ENCODE measurements around the gene SMYD1. TPM values are rescaled to one million over a fixed set of nuclear protein-coding genes. Genes with fewer than 3 reads are reported as not detected.
A peak's percentile ranks its signal among the peaks of the same experiment; 100 is the strongest.

SMYD1 gene
- total RNA-seq, 1 donor from 2014 or later = not detected

DNA sequence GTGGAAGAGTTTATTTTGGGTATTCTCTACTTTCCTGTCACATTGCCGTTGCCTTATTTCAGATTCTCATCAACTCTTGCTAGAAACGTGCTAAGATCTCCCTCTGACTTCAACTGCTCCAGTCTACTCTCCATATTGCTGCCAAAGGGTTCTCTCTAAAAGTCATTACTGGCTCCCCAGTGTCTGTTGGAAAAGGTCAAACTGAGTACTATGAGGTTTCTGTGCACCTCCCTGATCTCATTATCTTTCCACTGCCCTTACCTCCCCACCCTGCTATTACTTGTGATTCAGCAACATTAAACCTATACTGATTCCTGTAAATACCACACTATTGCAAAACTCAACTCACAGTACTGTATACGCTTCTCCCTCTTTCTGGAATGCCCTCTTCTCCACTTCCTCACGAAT lies 10.2 kb upstream of the SMYD1 start:
- Histone ChIP-seq H3K9ac (no peak overlapping the region), H4K20me1 (ENCODE audit: low read depth) (peaks cover 5% of the 10 kb centered on the region), H3K27me3 (no peaks in the 10 kb centered on the region), H3K79me2 (ENCODE audit: low read depth) (peaks cover 29% of the 10 kb centered on the region), H3K36me3 (peaks cover 4% of the 10 kb centered on the region), H3F3A (ENCODE audit: low read depth) (peaks cover 8% of the 10 kb centered on the region), H3K4me3 (no peak overlapping the region), H3K9me3 (ENCODE audit: low read depth) (no peaks in the 10 kb centered on the region), H3K4me1 (peaks cover 26% of the 10 kb centered on the region), H2AFZ (replicated peaks) (no peak overlapping the region), H3K4me2 (no peak overlapping the region), H3K27ac (no peak overlapping the region)
- Mint-ChIP-seq H3K4me3 (no peak overlapping the region), H3K4me1 (peaks cover 27% of the 10 kb centered on the region), H3K36me3 (peaks cover 5% of the 10 kb centered on the region), H3K27me3 (ENCODE audit: insufficient read depth, low read depth) (no peaks in the 10 kb centered on the region), H3K9me3 (no peaks in the 10 kb centered on the region), H3K27ac (no peak overlapping the region)
- TF ChIP-seq EZH2 (IDR thresholded peaks at IDR 0.05) = no peak
- TF ChIP-seq EZH2phosphoT487 (IDR thresholded peaks at IDR 0.05) = no peak
- TF ChIP-seq, protein P1, sequence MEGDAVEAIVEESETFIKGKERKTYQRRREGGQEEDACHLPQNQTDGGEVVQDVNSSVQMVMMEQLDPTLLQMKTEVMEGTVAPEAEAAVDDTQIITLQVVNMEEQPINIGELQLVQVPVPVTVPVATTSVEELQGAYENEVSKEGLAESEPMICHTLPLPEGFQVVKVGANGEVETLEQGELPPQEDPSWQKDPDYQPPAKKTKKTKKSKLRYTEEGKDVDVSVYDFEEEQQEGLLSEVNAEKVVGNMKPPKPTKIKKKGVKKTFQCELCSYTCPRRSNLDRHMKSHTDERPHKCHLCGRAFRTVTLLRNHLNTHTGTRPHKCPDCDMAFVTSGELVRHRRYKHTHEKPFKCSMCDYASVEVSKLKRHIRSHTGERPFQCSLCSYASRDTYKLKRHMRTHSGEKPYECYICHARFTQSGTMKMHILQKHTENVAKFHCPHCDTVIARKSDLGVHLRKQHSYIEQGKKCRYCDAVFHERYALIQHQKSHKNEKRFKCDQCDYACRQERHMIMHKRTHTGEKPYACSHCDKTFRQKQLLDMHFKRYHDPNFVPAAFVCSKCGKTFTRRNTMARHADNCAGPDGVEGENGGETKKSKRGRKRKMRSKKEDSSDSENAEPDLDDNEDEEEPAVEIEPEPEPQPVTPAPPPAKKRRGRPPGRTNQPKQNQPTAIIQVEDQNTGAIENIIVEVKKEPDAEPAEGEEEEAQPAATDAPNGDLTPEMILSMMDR (IDR thresholded peaks at IDR 0.05) = no peak
- DNase-seq (ENCODE audit: low spot score) = no peak

DNA sequence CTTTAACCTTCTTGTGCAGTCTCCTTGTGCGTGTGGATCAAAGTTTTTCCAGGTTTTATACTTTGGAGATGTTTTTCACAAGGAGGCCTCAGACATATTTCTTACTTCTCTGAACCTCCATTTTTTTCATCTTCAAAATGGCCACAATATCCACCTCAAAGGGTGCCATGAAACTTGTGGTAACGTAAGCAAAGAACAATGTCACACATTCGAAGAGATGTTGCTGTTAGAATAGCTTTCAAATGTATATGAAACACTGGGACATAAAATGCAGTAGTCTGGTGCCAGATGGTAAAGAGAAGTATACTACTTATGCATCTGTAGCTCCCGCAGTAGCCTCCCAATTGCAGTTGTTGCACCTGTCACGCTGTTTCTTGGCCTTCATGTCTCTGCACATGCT lies 9.4 kb upstream of the SMYD1 start:
- DNase-seq (ENCODE audit: low spot score) = no peak
- Mint-ChIP-seq H3K4me1 (peaks cover 25% of the 10 kb centered on the region), H3K27ac (no peak overlapping the region), H3K36me3 (peaks cover 4% of the 10 kb centered on the region), H3K27me3 (ENCODE audit: insufficient read depth, low read depth) (no peaks in the 10 kb centered on the region), H3K9me3 (no peaks in the 10 kb centered on the region), H3K4me3 (no peak overlapping the region)
- Histone ChIP-seq H3K9me3 (ENCODE audit: low read depth) (no peaks in the 10 kb centered on the region), H3K9ac (no peak overlapping the region), H3K4me3 (no peak overlapping the region), H3K27me3 (no peaks in the 10 kb centered on the region), H4K20me1 (ENCODE audit: low read depth) (peaks cover 5% of the 10 kb centered on the region), H3K36me3 (peaks cover 4% of the 10 kb centered on the region), H3F3A (ENCODE audit: low read depth) (peaks cover 8% of the 10 kb centered on the region), H3K4me2 (no peak overlapping the region), H3K4me1 (peaks cover 24% of the 10 kb centered on the region), H3K79me2 (ENCODE audit: low read depth) (peaks cover 22% of the 10 kb centered on the region), H2AFZ (replicated peaks) (no peak overlapping the region), H3K27ac (no peak overlapping the region)
- TF ChIP-seq EZH2phosphoT487 (IDR thresholded peaks at IDR 0.05) = no peak
- no peak for TF ChIP-seq EZH2 (IDR thresholded peaks at IDR 0.05)

DNA sequence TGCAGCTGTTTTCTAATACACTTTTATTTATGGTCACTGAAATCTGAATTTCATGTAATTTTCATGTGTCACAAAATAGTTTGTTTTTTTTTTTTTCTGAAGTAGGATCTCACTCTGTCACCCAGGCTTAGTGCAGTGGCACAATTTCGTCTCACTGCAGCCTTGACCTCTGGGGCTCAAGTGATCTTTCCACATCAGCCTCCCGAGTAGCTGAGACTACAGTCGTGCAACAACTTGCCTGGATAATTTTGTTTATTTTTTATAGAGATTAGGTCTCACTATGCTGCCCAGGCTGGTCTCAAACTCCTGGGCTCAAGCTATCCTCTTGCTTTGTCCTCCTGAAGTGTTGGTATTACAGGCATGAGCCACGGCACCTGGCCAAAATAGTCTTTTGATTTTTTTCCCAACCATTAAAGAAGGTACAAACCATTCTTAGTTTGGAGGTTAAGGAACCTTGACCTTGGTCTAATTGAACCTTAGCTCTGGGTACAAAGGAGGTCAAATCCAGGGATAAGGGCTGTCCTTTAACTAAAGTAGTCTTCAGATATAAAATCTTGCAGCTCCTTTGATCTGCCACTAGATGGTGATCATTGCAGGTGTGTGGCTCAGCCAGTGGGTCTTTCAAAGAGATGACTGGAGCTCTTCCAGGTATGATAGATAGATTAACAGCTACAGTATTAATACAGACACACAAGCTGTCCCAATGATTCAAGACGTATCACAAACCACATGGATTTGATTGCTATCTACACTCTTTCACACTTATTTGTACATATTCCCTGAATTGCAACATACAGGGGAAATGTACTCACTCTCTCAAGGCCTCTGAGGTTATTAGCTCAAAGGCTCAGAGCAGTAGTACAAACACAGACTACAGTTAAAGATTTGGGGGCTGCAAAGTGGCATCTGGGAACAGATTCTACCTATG lies 7.4 kb upstream of the SMYD1 start:
- H4K20me1 ChIP-seq (ENCODE audit: low read depth) = no peaks in the 10 kb centered on the region
- H3F3A ChIP-seq (ENCODE audit: low read depth) = peaks cover 8% of the 10 kb centered on the region
- TF ChIP-seq EZH2phosphoT487 (IDR thresholded peaks at IDR 0.05) = no peak
- TF ChIP-seq, protein P1 (IDR thresholded peaks at IDR 0.05) = peak; percentile 83
- no peak overlapping the region for H3K4me2 ChIP-seq
- peaks cover 1% of the 10 kb centered on the region for H3K79me2 ChIP-seq (ENCODE audit: low read depth)
- no peak overlapping the region for H3K27ac Mint-ChIP-seq
- H3K9me3 Mint-ChIP-seq = no peaks in the 10 kb centered on the region
- H3K27me3 Mint-ChIP-seq (ENCODE audit: insufficient read depth, low read depth) = no peaks in the 10 kb centered on the region
- H3K27me3 ChIP-seq = no peaks in the 10 kb centered on the region
- no peak overlapping the region for H3K4me3 ChIP-seq
- peak overlapping the region; percentile 58 for H2AFZ ChIP-seq (replicated peaks)
- no peak overlapping the region for H3K9ac ChIP-seq
- no peak overlapping the region for H3K4me3 Mint-ChIP-seq
- H3K27ac ChIP-seq = no peak overlapping the region
- H3K9me3 ChIP-seq (ENCODE audit: low read depth) = no peaks in the 10 kb centered on the region
- H3K36me3 Mint-ChIP-seq = no peaks in the 10 kb centered on the region
- H3K36me3 ChIP-seq = no peaks in the 10 kb centered on the region
- DNase-seq (ENCODE audit: low spot score) = peak; percentile 56
- peaks cover 11% of the 10 kb centered on the region for H3K4me1 ChIP-seq
- peaks cover 7% of the 10 kb centered on the region for H3K4me1 Mint-ChIP-seq

DNA sequence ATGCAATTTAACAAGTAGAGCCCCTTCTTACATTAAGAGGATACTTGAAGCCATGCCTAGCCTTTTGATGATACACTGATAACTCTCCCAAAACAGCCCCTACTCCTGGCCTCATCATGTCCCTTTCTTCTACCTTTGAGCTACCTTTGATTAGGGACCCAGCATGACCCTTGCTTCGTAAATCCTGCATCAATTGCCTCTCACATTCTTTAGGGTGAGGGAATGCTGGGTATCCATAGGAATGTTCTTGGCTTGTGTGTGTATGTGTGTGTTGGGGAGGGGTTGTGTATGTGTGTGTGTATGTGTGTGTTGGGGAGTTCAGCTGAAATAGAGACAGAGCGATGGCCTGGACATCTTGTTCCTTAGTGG lies 6.7 kb upstream of the SMYD1 start:
- TF ChIP-seq, protein P1 (IDR thresholded peaks at IDR 0.05) = no peak
- TF ChIP-seq EZH2phosphoT487 (IDR thresholded peaks at IDR 0.05) = no peak
- TF ChIP-seq EZH2 (IDR thresholded peaks at IDR 0.05) = no peak
- no peaks in the 10 kb centered on the region for H3K9me3 Mint-ChIP-seq
- DNase-seq (ENCODE audit: low spot score) = no peak
- peaks cover 5% of the 10 kb centered on the region for H3K4me1 Mint-ChIP-seq
- H3K9me3 ChIP-seq (ENCODE audit: low read depth) = no peaks in the 10 kb centered on the region
- no peaks in the 10 kb centered on the region for H3K36me3 ChIP-seq
- H3K27ac ChIP-seq = no peak overlapping the region
- H3K4me3 ChIP-seq = no peak overlapping the region
- H3F3A ChIP-seq (ENCODE audit: low read depth) = peaks cover 8% of the 10 kb centered on the region
- H3K9ac ChIP-seq = no peak overlapping the region
- H3K27me3 ChIP-seq = no peaks in the 10 kb centered on the region
- no peaks in the 10 kb centered on the region for H3K79me2 ChIP-seq (ENCODE audit: low read depth)
- peaks cover 2% of the 10 kb centered on the region for H3K27me3 Mint-ChIP-seq (ENCODE audit: insufficient read depth, low read depth)
- no peak overlapping the region for H3K4me3 Mint-ChIP-seq
- H3K4me2 ChIP-seq = peak overlapping the region; percentile 7
- no peaks in the 10 kb centered on the region for H4K20me1 ChIP-seq (ENCODE audit: low read depth)
- no peaks in the 10 kb centered on the region for H3K36me3 Mint-ChIP-seq
- H3K27ac Mint-ChIP-seq = no peak overlapping the region
- H3K4me1 ChIP-seq = peaks cover 10% of the 10 kb centered on the region
- H2AFZ ChIP-seq (replicated peaks) = peak overlapping the region; percentile 58

Measured in neural progenitor cell (in vitro differentiated cells).